ENCODE results near the gene EPHA1.

GRCh38 chr7:143437578-143437977 lies 28.9 kb upstream of the EPHA1 start:
- TF ChIP-seq CTCF (IDR thresholded peaks at IDR 0.05) (no peak), POLR2A (IDR thresholded peaks at IDR 0.05) (no peak)
